ENCODE measurements around the gene POP4.
"Not testable (repeated sequence)": the region's sequence is repeated elsewhere in the genome, so short reads cannot be mapped to it uniquely, and the experiment has no call there.

The POP4 gene

GRCh38 chr19:29605653-29606419 lies at the start of gene POP4:
Gene POP4 (plus strand): TSS chr19:29606283. CDS start chr19:29606319, 36 bp downstream.
- peak; percentile 99 for DNase-seq (ENCODE audit: low read depth, low spot score)

- not testable (repeated sequence) for DNase-seq (ENCODE audit: low read depth, low spot score)
Measured at GRCh38 chr19:29559110-29559509, 47.0 kb upstream of the POP4 start.

- DNase-seq (ENCODE audit: low read depth, low spot score): no peak
Measured at GRCh38 chr19:29559743-29560142, 46.3 kb upstream of the POP4 start.

GRCh38 chr19:29560313-29561075 lies 45.6 kb upstream of the POP4 start:
- DNase-seq (ENCODE audit: low read depth, low spot score): no peak

- DNase-seq (ENCODE audit: low read depth, low spot score): no peak
Measured at GRCh38 chr19:29561601-29562000, 44.5 kb upstream of the POP4 start.

- DNase-seq (ENCODE audit: low read depth, low spot score): no peak
Measured at GRCh38 chr19:29562299-29563297, 43.5 kb upstream of the POP4 start.

- DNase-seq (ENCODE audit: low read depth, low spot score): no peak
Measured at GRCh38 chr19:29563486-29564101, 42.5 kb upstream of the POP4 start.

- DNase-seq (ENCODE audit: low read depth, low spot score): no peak
Measured at GRCh38 chr19:29564574-29565005, 41.5 kb upstream of the POP4 start.

- DNase-seq (ENCODE audit: low read depth, low spot score): no peak
Measured at GRCh38 chr19:29565171-29565570, 40.9 kb upstream of the POP4 start.

GRCh38 chr19:29566496-29567054 lies 39.5 kb upstream of the POP4 start:
- DNase-seq (ENCODE audit: low read depth, low spot score): no peak

GRCh38 chr19:29567366-29567915 lies 38.6 kb upstream of the POP4 start:
- DNase-seq (ENCODE audit: low read depth, low spot score): no peak

- no peak for DNase-seq (ENCODE audit: low read depth, low spot score)
Measured at GRCh38 chr19:29568036-29569025, 37.8 kb upstream of the POP4 start.

GRCh38 chr19:29569038-29569911 lies 36.8 kb upstream of the POP4 start:
- no peak for DNase-seq (ENCODE audit: low read depth, low spot score)

GRCh38 chr19:29571181-29571580 lies 34.9 kb upstream of the POP4 start:
- DNase-seq (ENCODE audit: low read depth, low spot score): no peak

GRCh38 chr19:29573486-29573885 lies 32.6 kb upstream of the POP4 start:
- DNase-seq (ENCODE audit: low read depth, low spot score): no peak

GRCh38 chr19:29574510-29574909 lies 31.6 kb upstream of the POP4 start:
- no peak for DNase-seq (ENCODE audit: low read depth, low spot score)

- DNase-seq (ENCODE audit: low read depth, low spot score): no peak
Measured at GRCh38 chr19:29576046-29576606, 30.0 kb upstream of the POP4 start.
